Lung (tissue), 12 donors: Measurements from ENCODE around the gene SLC7A8. TPM values are rescaled to one million over a fixed set of nuclear protein-coding genes. Genes with fewer than 3 reads are reported as not detected.

Experiments
- ATAC-seq: fragments of 200-7000 bp; cut with Tn5 transposase; one replicate; pipeline ENCODE4 v1.9.1; 2020; ENCODE audit warnings: moderate number of reproducible peaks; ENCODE audit not compliant: insufficient read depth, low FRiP score
- DNase-seq, 3 donors: peaks; one replicate each; pipeline ENCODE4 v3.0.0-alpha.2; 2013 to 2017
- H3K27ac ChIP-seq, 2 donors: one replicate each; pipeline ENCODE4 v1.5.1; 2013; ENCODE audit warnings: mild to moderate bottlenecking in 2 of 2, moderate library complexity in 2 of 2, control low read depth in 1 of 2, inconsistent platforms in 1 of 2, low read depth in 1 of 2, low read length in 1 of 2
- H3K27me3 ChIP-seq, 3 donors: one replicate each; pipeline ENCODE4 v1.5.1; 2013; ENCODE audit warnings: low read length in 2 of 3; ENCODE audit not compliant: control insufficient read depth in 3 of 3, insufficient read depth in 3 of 3
- H3K36me3 ChIP-seq, 4 donors: one replicate each; pipeline ENCODE4 v1.5.1; 2013; ENCODE audit warnings: low read length in 4 of 4, mild to moderate bottlenecking in 1 of 4, moderate library complexity in 1 of 4; ENCODE audit not compliant: control insufficient read depth in 4 of 4, insufficient read depth in 4 of 4
- H3K4me1 ChIP-seq, 5 donors: one replicate each; pipeline ENCODE4 v1.5.1; 2013; ENCODE audit warnings: low read length in 5 of 5, mild to moderate bottlenecking in 2 of 5, moderate library complexity in 1 of 5; ENCODE audit not compliant: control insufficient read depth in 5 of 5, insufficient read depth in 5 of 5
- H3K4me3 ChIP-seq: one replicate; pipeline ENCODE4 v1.5.1; 2013; ENCODE audit warnings: mild to moderate bottlenecking, control low read depth, moderate library complexity
- H3K9ac ChIP-seq, 2 donors: one replicate each; pipeline ENCODE4 v1.5.1; 2013; ENCODE audit warnings: low read length in 2 of 2, control low read depth in 1 of 2; ENCODE audit not compliant: insufficient read depth in 1 of 2
- H3K9me3 ChIP-seq, 4 donors: one replicate each; pipeline ENCODE4 v1.5.1; 2013; ENCODE audit warnings: low read length in 3 of 4, mild to moderate bottlenecking in 1 of 4, moderate library complexity in 1 of 4; ENCODE audit not compliant: control insufficient read depth in 4 of 4, insufficient read depth in 3 of 4
- CTCF ChIP-seq: IDR thresholded peaks from 2 replicates; pipeline ENCODE4 v1.5.1; 2012; ENCODE audit warnings: mild to moderate bottlenecking; ENCODE audit errors: control extremely low read depth, extremely low read depth
- WGBS, 2 donors: extraction: QIAGEN DNeasy Blood & Tissue Kit; methylation state at CpG; one replicate each; pipeline ENCODE4 v1.1.7; 2013; 5-methylcytosine and 5-hydroxymethylcytosine counted together
- polyA plus RNA-seq, 2 donors: library from polyadenylated mRNA; stranded (reverse); fragments of 200-250 nt; gene quantifications; one replicate each; pipeline ENCODE4 v1.2.1, GENCODE V29; 2013
- total RNA-seq, 2 donors: library from RNA; depleted of rRNA in 1 of 2; stranded (reverse); fragments of >200 nt in 1 of 2; gene quantifications; one replicate each; pipeline ENCODE4 v1.2.1, GENCODE V29; 2014 to 2021
- donor health status: control.
- donor health status: control.
- donor health status: Bipolar disorder and iron deficiency.
- donor health status: healthy.
- donor health status: DM: yes; HTN: yes; CAD: no.

Gene SLC7A8
- total and polyA plus RNA-seq, 4 donors: 28.1 to 74.0 (median 41.9) TPM

- Histone ChIP-seq H3K9ac (no peak overlapping the region), H3K9me3 (no peaks in the 10 kb centered on the region), H3K36me3 (peaks cover 0 to 36% (median 14%) of the 10 kb centered on the region in 4 donors), H3K27ac (no peak overlapping the region), H3K27me3 (no peaks in the 10 kb centered on the region), H3K4me1 (peaks cover 0 to 37% (median 19%) of the 10 kb centered on the region in 5 donors), H3K4me3 (no peak overlapping the region)
- no peak for ATAC-seq
- no peak for TF ChIP-seq CTCF
- no peak for DNase-seq
- 95 to 97% methylated on average over 2 of the region's 2 CpGs for whole genome bisulfite sequencing, 2 donors
These were observed 32.1 kb downstream of the SLC7A8 start for GRCh38 chr14:23151342-23151741.

- H3K9ac ChIP-seq: no peak overlapping the region
- no peak for TF ChIP-seq CTCF
- H3K36me3 ChIP-seq: peaks cover 0 to 38% (median 13%) of the 10 kb centered on the region in 4 donors
- no peak for ATAC-seq
- DNase-seq: no peak
- no peak overlapping the region for H3K27ac ChIP-seq
- H3K9me3 ChIP-seq: no peaks in the 10 kb centered on the region
- H3K27me3 ChIP-seq: no peaks in the 10 kb centered on the region
- H3K4me3 ChIP-seq: no peak overlapping the region
- H3K4me1 ChIP-seq: peaks cover 0 to 22% (median 8%) of the 10 kb centered on the region in 5 donors
These were observed 33.7 kb downstream of the SLC7A8 start for GRCh38 chr14:23149745-23150144.

DNA sequence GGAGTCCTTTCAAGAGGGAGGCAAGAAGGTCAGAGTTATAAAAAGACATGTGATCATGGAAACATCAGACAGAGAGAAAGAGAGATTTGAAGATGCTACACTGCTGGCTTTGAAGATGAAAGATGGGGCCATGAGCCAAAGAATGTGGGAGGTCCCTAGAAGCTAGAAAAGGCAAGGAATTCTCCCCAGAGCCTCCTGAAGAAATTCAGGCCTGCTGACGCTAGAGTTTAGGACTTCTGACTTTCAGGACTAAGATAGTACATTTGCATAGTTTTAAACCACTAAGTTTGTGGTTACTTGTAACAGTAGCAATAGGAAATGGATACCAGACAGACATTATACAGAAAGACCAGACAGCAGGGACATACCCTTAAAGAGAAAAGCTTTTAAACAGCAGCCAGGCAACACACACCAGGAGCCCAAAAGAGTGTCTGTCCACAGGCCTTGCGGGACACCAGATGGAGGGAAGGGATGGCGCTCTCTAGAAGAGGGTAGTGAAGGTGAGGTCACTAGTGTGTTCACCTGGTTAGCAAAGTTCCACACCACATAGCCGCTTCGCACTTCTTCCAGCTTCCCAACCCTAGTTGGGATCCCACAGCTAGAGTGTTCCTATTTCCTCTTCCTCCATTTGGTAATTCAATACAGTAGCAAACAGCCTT, 34.7 kb downstream of the SLC7A8 start:
- H3K27ac ChIP-seq: peak overlapping the region in 1 of 2 donors; percentile 21
- peaks cover 0 to 38% (median 14%) of the 10 kb centered on the region in 4 donors for H3K36me3 ChIP-seq
- WGBS, 2 donors: 94 to 98% methylated on average over 5 of the region's 5 CpGs
- TF ChIP-seq CTCF: no peak
- H3K4me3 ChIP-seq: no peak overlapping the region
- no peak overlapping the region for H3K9ac ChIP-seq
- no peak for DNase-seq
- H3K4me1 ChIP-seq: peaks cover 0 to 12% (median 3%) of the 10 kb centered on the region in 5 donors
- no peaks in the 10 kb centered on the region for H3K27me3 ChIP-seq
- no peak for ATAC-seq
- H3K9me3 ChIP-seq: no peaks in the 10 kb centered on the region

DNA sequence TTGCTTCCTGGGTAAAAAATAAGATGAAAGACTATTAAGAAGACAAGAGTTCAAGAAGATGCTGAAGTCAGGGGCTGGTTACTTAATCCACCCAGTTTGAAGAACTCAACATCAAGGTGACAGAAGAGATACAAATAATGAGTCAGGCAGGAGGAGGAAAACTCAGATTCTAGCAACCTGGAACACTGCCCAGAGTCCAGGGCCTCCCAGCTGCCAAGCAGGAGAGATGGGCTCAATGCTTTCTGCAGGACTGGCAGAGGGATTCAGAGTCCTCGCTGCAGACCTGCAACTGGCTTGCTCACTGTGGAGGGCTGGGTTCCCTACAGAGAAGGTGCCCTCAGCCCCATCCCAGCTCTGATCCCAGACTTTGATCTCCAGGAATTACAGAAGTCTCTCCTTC, 35.8 kb downstream of the SLC7A8 start:
- ATAC-seq: no peak

More for the DNA sequence above, 35.8 kb downstream of the SLC7A8 start:
- 75 to 80% methylated on average over 1 of the region's 1 CpG for WGBS, 2 donors
- Histone ChIP-seq H3K27me3 (no peaks in the 10 kb centered on the region), H3K9ac (no peak overlapping the region), H3K4me1 (peaks cover 0 to 6% (median 2%) of the 10 kb centered on the region in 5 donors), H3K9me3 (no peaks in the 10 kb centered on the region), H3K27ac (peak overlapping the region in 1 of 2 donors; percentile 28), H3K4me3 (no peak overlapping the region), H3K36me3 (peaks cover 0 to 47% (median 18%) of the 10 kb centered on the region in 4 donors)
- TF ChIP-seq CTCF: no peak
- DNase-seq: no peak
